NCI-H446 treated with DMSO at 0.1 percent for 48 hours (cell line): ENCODE data around the gene DOHH.

Experiments
- DNase-seq: peaks from one replicate; lab custom pipeline; 2025; lab: John Stamatoyannopoulos, UW

Gene DOHH

DNA sequence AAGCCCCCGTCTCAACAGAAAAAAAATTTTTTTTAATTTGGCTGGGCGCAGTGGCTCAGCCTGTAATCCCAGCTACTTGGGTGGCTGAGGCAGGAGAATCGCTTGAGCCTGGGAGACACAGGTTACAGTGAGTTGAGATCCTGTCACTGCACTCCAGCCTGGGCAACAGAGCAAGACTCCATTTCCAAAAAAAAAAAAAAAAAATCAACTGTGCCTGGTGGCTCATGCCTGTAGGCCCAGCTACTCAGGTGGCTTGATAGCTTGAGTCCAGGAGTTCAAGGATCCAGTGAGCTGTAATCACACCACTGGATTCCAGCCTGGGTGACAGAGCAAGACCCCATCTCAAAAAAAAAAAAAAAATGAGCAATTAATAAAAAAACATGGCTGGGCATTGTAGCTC is 1.3 kb upstream of the DOHH start:
- DNase-seq = no peak

DNA sequence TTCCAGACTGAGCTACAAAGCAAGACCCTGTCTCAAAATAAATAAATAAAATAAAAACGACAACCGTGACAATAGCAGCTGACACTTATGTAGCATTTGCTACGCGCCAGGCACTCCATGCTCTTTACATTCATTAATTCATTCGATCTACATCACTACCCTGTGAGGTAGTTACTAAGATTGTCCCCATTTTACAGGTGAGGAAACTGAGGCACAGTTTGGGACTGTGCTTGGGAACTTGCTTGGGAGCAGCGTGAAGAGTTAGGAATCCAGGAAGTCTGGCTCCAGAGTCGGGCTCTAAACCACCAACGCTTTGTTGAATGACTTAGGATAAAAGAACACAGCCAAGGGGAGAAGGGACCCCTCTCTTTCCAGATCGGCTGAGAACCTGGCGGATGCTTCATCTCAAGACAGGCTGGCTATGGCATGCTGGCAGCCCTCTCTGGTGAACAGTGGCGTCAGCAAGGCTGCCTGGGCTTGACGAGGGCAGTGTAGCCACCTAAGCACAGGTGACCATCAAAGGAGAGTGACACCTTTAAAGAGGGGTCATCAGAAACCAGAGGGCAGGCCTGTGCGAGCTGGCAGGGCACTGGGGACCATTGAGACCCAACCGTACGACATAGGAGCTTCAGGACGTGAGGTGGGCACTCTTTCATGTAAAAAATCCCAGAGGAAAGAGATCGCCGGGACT is 591 bp downstream of the DOHH start:
- DNase-seq = no peak

DNA sequence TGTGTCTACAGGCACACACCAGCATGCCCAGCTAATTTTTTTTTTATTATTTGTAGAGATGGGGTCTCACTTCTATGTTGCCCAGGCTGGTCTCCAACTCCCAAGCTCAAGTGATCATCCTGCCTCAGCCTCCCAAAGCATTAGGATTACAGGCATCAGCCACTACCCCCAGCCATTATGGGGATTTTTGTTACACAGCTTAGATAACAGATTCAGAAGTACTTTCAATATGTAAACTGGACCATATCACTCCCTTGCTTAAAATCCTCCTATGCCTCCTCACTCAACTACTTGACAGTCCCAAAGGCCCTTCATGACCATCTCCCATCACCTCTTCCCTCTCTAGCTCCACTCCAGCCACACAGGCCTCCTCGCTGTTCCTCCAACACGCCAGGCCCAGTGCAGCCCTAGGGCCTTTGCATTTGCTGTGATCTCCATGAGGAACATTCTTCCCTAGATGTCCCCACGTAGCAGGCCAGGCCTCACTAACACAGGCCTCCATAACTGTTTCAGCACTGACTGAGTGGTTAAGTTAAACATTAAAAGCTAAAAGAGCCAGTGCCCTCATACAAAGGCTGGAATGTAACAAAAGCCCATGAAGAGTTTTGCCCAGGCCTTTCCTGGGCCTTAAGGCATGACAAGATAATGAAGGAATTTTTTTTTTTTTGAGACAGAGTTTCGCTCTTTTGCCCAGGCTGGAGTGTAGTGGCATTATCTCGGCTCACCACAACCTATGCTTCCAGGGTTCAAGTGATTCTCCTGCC is 2.5 kb downstream of the DOHH start:
- no peak for DNase-seq

DNA sequence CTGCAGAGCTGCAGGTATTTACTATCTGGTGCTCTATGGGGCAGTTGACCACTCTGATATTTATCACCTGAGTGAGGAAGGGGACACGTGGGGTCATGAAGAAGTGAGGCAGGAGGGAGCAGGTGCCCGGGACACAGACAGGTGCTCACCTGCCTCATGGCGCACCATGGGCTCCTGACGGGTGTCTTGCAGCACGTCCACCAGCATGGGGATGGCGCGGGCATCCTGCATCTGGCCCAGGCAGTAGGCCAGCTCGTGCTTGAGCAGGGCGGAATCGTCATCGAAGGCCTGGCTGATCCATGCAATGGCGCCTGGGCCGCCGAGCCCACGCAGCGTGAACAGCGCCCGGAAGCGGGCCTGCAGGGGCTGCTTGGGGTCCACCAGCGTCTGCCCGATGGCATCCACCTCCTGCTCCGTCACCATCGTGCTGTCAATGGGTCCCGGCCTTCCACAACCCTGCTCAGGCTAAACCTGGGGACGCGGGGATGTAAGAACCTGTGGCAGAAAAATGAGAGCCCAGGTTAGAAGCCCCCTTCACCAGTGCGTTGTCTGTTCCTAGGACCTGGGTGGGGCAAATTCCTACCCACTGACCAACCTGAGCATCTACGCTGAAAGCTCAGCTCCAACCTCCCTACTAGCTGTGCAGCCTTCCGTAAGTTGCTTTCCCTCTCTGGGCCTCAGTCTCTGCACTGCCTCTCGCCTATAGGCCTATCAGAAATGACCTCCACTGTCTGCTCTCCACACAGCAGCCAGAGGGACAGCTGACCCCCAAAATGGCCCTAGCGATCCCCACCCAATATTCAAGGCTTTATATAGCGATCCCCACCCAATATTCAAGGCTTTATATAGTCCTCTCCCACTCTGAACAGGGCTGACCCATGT is 3.8 kb downstream of the DOHH start:
- no peak for DNase-seq

DNA sequence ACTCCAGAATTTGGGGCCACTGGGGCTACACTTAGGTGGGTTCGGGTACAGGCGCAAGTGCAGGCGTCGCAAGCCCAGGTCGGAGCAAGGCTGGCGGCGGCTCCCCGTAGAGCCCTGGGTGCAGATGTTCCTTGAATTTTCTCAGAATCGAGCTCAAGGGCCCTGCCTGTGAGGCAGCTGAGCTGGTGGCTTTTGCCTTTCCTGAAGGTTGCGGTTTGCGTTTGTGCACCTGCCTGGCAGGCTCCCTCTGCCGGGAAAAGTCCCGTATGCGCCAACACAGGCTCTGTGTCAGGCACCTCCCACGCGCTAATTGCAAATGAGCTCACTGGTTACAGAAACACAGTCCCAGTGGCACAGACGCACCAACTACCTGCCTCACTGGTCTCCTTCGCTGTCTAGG is 5.9 kb downstream of the DOHH start:
- DNase-seq = no peak

DNA sequence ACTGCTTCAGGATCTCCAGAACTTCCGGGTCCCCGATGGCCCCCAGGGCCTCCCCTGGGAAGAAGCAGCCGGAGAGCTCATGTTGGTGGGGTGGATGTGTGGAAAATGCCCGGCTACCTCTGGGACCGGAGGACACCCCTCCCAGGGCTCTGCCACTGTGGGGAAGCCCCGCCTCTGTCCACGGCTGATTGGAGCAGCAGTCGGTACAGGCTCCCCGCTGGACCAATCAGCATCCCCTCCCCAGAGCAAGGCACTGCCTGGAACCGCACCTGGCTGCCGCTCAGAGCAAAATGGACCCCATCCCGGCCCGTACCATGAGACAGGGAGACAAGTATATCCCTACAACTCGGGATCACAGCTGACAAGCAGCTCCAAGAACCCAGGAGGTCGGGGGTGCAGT is 6.4 kb downstream of the DOHH start:
- no peak for DNase-seq

DNA sequence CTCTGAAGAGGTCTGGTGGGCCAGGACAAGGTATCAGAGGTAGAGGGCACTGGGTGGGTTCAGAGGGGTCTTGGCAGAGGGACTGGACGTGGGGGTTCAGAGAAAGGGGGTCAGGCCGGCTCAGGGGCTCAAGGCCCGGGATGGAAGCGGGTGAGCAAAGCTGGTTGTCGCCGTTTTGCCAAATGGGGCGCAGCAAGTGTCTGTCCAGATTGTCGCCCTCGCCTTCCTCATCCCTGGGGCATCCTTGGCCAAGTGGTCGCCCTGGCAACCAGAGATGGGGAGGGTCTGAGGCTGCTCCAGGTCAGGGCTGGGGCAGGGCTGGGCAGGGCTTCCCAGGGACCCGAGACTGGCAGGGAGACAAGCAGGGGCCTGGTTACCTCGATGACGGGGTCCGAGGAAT is 6.8 kb downstream of the DOHH start:
- no peak for DNase-seq

DNA sequence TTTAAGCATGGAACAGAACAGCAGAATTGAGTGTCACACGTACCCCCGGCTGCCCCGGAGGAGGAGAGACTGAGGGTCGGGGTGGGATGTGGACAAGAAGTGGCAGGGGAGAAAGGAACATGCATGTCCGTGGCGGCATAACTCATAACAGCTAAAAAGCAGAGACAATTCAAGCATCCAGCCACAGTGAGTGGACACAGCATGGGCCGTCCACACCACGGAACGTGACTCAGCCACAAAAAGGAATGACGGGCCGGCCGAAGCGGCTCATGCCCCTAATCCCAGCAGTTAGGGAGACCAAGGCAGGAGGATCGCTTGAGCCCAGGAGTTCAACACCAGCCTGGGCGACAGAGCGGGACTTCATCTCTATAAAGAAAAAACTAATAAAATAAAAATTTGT is 7.6 kb downstream of the DOHH start:
- DNase-seq = no peak

DNA sequence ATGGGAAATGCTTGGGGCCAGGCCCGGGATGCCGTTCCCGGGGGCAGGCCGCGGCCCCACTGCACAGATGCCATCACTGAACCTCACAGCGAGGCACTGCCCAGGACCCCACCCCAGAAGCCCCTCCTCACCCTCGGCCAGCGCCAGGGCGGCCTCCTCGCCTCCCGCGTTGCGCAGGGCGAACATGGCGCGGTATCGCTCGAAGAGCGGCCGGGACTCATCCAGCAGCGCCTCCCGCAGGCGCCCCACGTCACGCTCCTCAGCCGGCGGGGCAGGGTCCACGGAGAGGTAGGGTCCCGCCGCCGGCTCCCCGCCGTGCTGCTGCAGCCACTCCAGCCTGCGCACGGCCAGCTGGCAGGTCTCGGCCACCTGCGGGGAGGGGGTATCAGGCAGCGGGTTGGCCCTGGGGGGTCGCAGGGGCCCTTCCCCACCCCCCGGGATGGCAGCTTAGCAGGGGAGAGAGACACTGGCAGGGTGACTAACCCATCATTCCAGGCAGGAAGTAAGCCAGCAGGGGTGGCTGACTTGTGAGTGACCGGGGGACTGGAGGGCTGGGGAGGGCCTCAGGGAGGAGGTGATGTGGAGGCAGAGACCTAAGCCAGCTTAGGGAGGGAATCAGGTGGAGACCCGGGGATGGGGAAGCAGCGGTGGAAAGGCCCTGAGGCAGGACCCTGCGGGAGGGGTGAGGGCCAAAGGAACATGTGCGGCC is 8.2 kb downstream of the DOHH start:
- DNase-seq = no peak

DNA sequence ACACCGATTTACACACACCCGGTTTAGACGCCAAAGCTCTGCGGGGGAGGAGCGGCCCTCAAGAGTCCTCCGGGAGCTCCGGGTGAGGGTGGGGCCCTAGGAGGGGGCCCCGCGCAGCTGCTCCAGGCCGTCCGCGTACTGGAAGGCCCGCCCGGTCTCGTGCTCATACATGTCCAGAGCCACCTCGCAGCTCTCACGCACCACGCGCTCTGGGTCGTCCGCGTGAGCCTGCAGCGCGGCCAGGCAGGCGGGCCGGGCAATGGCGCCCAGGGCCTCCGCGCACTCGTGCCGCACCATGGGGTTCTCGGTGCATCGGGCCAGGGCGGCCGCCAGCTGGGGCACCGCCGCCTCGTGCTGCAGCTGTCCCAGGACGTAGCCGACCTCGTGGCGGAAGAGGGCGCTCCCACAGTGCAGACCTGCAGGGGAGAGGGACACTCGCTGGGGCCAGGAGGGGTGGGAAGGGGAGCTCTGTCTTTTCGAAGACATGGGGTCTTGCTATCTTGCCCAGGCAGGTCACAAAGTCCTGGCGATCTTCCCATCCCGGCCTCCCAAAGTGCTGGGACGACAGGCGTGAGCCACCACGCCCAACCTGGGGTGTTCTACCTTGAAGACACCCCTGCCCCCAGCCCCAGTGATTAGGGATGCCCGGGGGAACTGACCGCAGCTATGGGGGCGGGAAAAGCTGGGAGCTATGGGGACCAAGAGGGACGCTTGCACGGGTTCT is 8.9 kb downstream of the DOHH start:
- DNase-seq = no peak

DNA sequence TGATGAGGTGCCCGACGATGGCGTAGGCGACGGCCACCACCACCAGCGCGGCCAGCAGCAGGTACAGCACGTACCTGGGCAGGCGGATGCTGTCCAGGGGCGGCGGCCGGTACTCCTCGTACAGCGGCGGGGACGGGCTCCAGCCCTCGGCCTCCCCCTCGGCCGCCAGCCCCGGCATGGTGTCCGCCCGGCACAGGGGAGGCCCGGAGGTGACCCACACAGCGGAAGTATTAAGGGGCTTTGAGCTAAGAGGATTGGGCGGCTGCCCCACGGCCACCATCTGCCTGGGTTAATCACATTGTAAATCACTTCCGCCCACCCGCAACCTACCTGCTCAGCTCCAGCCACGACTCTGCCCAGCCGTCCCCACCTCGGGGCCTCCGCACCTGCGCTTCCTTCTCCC is 17.2 kb downstream of the DOHH start, which contains the start of gene SMIM44:
TSS of gene SMIM44 (minus strand) at position 216 of the 403 bp plus-strand sequence. CDS start at position 178, 38 bp downstream.
- DNase-seq = no peak

DNA sequence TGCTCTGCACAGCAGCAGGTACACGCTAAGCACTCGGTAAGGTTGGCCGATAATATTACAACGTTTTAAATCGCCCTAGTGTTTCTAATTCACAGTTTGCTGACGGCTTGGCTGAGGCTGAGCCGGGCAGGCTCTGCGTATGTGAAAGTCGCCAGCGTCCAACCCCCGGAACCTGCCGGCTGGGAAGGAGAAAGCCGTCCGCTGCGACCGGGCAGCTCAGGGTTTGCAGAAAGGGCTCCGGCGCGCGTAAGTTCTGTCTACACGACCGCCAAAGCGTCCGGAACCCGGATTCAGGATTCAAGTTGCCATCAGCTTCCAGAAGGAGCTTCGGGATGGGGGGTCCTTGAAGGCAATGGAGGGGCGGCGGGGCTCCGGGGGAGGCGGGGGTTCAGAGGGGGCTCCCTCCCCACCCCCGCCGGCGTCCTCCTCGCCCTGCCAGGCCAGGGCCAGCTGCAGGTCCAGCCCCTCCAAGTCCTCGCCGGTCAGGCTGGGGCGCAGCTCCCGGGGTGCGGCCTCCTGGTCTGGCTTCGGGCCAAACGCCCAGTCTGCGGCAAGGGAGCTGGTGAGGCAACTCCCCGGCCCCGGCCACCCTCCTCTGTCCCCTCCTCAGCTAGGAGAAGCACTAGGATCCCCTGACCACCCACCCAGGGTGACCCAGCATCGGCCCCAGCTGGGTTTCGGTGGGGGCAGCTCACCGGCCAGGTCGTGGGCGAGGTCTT is 17.8 kb downstream of the DOHH start:
- DNase-seq = no peak

DNA sequence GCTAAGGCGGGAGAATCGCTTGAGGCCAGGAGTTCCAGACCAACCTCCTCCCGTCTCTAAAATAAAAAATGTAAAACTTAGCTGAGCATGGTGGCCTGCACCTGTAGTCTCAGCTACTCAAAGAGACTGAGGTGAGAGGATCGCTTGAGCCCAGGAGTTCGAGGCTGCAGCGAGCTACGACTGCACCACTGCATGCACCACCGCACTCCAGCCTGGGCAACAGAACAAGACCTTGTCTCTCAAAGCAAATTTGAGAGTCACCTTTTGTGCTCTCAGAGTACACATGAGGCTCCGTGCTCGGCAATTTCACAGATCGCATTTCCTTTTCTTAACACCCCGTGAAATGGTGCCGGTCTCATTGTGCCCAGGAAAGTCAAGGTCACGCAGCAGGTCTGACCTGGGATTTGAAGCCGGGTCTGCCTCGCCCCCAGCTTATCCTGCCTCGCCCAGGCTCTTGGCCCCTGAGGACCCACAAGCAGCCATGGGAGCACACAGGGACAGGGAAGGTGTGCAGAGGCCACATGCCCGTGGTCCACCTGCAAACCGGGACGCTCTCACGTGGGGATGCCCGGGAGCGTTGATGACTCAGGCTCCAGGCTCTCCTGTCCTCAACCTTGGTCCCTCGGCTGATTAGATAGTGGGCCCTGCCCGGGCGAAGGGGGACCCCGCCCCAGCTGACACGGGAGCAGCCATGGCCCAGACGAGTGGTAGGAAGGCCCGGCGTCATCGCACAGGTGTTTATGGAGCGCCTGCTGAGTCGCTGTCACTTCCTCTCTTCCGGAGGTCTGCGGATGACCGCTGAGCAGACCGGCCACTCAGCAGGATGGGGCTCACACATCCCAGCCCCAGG is 19.0 kb downstream of the DOHH start:
- no peak for DNase-seq

DNA sequence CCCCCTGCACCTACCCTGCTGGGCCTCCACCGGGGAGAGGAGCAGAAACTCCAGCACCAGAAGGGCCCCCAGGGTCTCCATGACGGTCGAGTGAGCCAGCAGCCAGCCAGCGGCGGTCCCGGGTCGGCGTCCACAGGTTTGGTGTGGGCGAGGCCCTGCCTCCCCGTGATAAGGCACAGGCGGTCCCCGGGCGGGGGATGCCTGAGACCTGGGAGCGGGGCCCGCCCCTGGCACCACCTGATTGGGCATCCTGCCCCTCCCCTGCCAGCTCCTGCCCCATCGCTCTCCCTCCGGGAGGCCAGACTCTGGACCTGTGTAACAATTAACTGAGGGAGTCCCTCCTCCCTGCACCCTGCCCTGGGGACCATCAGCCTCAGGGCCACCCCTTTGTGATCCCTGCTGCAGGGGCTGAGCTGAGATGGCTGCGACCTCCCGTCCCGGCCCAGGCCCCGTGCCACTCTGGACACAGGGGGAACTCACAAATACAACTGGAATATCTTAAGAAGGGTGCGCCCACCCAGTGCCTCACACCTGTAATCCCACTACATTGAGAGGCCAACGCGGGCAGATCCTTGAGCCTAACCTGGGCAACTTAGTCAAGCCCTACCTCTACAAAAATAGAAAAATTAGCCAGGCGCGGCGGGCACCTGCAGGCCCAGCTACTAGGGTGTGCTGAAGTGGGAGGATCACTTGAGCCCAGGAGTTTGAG is 19.9 kb downstream of the DOHH start, which contains the start of gene SMIM24:
TSS of gene SMIM24 (minus strand) at position 143 of the 709 bp plus-strand sequence. CDS start at position 81, 62 bp downstream.
- no peak for DNase-seq

DNA sequence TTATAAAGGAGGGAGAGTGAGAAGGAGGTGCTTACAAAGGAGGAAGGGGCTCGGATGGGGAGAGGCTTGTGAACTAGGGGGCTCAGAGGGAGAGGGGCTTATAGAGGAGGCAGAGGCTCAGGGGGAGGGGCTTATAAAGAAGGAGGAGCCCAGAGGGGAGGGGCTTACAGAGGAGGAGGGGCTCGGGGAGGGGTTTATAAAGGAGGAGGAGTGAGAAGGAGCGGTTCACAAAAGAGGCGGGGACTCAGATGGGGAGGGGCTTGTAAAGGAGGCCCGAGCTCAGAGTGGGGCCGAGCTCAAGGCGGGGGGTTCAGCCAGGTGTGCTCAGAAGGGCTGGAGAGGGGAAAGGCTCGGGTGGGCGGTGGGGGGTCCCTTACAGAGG is 20.6 kb downstream of the DOHH start:
- DNase-seq = no peak

DNA sequence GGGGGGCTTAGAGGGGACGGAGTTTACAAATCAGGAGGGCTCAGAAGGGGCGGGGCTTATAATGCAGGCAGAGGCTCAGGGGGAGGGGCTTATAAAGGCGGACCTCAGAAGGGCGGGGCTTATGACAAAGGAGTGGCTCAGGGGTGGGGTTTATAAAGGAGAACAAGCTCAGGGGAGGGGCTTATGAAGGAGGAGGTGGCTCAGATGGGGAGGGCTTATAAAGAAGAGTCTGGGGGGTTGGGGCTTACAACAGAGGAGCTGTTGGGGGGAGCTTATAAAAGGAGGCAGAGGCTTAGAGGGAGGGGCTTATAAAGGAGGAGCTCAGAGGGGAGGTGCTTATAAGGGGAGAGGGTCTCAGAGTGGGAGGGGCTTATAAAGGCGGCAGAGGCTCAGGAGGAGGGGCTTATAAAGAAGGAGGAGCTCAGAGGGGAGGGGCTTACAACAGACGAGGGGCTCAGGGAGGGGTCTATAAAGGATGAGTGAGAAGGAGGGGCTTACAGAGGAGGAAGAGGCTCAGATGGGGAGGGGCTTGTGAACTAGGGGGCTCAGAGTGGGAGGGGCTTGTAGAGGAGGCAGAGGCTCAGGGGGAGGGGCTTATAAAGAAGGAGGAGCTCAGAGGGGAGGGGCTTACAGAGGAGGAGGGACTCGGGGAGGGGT is 21.2 kb downstream of the DOHH start:
- DNase-seq = no peak

DNA sequence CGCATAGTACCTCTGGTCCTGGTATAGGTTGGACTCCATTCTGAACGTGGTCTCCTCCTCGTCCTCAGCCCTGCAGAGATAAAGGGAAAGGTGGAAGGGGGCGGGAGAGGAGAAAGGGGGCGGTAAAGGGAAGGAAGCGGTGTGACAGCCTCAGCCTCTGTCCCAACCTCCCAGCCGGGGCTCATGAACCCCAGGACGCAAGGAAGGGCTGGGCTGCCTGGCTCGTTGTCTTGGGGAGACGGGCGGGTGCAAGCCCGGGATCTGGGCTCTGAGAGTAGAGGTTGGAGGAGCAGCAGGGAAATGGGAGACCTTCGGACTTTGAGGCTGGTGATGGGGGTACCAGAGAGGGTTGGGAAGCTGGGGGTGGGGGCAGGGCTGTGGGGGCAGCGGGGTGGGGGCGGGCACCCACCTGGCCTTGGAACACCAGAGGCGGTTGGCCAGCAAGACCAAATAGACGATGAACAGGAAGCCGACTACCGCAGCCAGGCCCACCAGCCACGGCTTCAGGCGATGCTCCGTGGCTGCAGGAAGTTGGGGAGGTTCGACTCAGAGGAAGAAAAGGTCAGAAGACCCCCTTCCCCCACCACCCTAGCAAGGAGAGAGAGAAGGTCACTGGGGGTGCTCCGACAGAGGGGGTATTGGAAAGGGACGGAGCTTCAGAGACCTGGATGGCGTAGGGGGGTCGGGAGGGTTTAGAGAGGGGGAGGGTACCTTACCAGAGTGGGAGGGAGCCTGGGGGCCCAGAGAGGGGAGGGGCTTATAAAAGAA is 21.9 kb downstream of the DOHH start:
- DNase-seq = no peak

DNA sequence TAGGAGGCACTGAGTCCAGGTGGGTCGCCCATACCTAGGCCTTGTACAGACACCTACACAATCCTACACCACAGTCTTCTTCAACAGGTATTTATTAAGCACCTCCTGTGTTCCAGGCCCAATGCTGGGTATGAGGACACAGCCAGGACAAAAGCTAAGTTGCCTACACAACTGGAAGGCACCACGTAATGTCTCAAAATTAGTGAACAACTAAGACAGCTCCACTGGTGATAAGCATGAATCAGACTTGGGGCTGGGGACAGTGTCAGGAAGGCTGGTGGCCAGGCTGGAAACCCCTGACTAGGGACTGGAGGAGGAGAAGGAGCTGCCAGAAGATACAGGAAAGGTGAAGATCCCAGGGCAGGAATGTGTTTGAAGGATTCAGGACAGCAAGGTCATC is 22.5 kb downstream of the DOHH start:
- DNase-seq = no peak
